MM.1S (cell line): ENCODE data around the gene SNX20.

Source experiments
- EZH2 ChIP-seq: fragments of 300-600 bp; sonication (generic); optimal IDR thresholded peaks from 2 replicates; pipeline ENCODE3; 2017; ENCODE audit warnings: low read depth, mild to moderate bottlenecking, antibody characterized with exemption, low read length, mixed read lengths
- TF ChIP-seq, protein P1 (sequence below): fragments of 300-600 bp; sonication (generic); IDR thresholded peaks from 2 replicates; pipeline ENCODE4 v1.5.1; 2016; ENCODE audit warnings: antibody characterized with exemption, low read length, mixed read lengths

GRCh38 chr16:50696575-50697420, 15.7 kb upstream of the SNX20 start:
- TF ChIP-seq, protein P1, sequence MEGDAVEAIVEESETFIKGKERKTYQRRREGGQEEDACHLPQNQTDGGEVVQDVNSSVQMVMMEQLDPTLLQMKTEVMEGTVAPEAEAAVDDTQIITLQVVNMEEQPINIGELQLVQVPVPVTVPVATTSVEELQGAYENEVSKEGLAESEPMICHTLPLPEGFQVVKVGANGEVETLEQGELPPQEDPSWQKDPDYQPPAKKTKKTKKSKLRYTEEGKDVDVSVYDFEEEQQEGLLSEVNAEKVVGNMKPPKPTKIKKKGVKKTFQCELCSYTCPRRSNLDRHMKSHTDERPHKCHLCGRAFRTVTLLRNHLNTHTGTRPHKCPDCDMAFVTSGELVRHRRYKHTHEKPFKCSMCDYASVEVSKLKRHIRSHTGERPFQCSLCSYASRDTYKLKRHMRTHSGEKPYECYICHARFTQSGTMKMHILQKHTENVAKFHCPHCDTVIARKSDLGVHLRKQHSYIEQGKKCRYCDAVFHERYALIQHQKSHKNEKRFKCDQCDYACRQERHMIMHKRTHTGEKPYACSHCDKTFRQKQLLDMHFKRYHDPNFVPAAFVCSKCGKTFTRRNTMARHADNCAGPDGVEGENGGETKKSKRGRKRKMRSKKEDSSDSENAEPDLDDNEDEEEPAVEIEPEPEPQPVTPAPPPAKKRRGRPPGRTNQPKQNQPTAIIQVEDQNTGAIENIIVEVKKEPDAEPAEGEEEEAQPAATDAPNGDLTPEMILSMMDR = no peak
- no peak for TF ChIP-seq EZH2
